Measurements from ENCODE around the gene STAT5B.
A peak's percentile ranks its signal among the peaks of the same experiment; 100 is the strongest.

GRCh38 chr17:42193969-42194899 lies 82.0 kb downstream of the STAT5B start, which contains the start of gene GHDC:
- TF ChIP-seq CTCF (IDR thresholded peaks at IDR 0.05) (peak in 2 of 4 experiments; percentile 32 to 47), POLR2A (IDR thresholded peaks at IDR 0.05) (no peak)
